ENCODE results near the gene KLHDC7B. TPM values are rescaled to one million over a fixed set of nuclear protein-coding genes. Genes with fewer than 3 reads are reported as not detected.

KLHDC7B gene
- total and polyA plus RNA-seq, 10 of the 15 experiments (the other 5 are each of a cell fraction or from before 2014, with no cell fraction given) = 0.05 to 2.2 (median 0.93) TPM; not detected in 2

GRCh38 chr22:50526108-50526833 is 19.4 kb upstream of the KLHDC7B start (continued):
- TF ChIP-seq, protein P1, sequence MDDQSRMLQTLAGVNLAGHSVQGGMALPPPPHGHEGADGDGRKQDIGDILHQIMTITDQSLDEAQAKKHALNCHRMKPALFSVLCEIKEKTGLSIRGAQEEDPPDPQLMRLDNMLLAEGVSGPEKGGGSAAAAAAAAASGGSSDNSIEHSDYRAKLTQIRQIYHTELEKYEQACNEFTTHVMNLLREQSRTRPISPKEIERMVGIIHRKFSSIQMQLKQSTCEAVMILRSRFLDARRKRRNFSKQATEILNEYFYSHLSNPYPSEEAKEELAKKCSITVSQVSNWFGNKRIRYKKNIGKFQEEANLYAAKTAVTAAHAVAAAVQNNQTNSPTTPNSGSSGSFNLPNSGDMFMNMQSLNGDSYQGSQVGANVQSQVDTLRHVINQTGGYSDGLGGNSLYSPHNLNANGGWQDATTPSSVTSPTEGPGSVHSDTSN (IDR thresholded peaks at IDR 0.05; ENCODE audit: insufficient replicate concordance, low read depth, low read length) = no peak
- TF ChIP-seq TCF3 (IDR thresholded peaks at IDR 0.05; ENCODE audit: borderline replicate concordance, insufficient read depth, low read depth, low read length) (no peak), FOS (IDR thresholded peaks at IDR 0.05; ENCODE audit: borderline replicate concordance, extremely low read depth, insufficient read length) (no peak), SRF (IDR thresholded peaks at IDR 0.05; ENCODE audit: low read depth in 2 of 2, low read length in 2 of 2) (no peak), NFXL1 (IDR thresholded peaks at IDR 0.05; ENCODE audit: borderline replicate concordance) (no peak), RBBP5 (conservative IDR thresholded peaks at IDR 0.05) (no peak), RAD51 (IDR thresholded peaks at IDR 0.05) (no peak), TAF1 (IDR thresholded peaks at IDR 0.05; ENCODE audit: borderline replicate concordance, low read depth, low read length) (no peak), RFX5 (IDR thresholded peaks at IDR 0.05; ENCODE audit: low read depth, low read length) (no peak), E2F4 (IDR thresholded peaks at IDR 0.05; ENCODE audit: low read depth, low read length) (no peak), GATAD2B (conservative IDR thresholded peaks at IDR 0.05; ENCODE audit: low read depth) (peak; percentile 98), STAT3 (IDR thresholded peaks at IDR 0.05; ENCODE audit: low read depth, low read length) (no peak), TCF7 (IDR thresholded peaks at IDR 0.05; ENCODE audit: borderline replicate concordance) (no peak), BMI1 (IDR thresholded peaks at IDR 0.05; ENCODE audit: borderline replicate concordance) (no peak), IKZF1 (conservative IDR thresholded peaks at IDR 0.05) (peak; percentile 72)
- TF ChIP-seq, protein P2, sequence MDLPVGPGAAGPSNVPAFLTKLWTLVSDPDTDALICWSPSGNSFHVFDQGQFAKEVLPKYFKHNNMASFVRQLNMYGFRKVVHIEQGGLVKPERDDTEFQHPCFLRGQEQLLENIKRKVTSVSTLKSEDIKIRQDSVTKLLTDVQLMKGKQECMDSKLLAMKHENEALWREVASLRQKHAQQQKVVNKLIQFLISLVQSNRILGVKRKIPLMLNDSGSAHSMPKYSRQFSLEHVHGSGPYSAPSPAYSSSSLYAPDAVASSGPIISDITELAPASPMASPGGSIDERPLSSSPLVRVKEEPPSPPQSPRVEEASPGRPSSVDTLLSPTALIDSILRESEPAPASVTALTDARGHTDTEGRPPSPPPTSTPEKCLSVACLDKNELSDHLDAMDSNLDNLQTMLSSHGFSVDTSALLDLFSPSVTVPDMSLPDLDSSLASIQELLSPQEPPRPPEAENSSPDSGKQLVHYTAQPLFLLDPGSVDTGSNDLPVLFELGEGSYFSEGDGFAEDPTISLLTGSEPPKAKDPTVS (IDR thresholded peaks at IDR 0.05; ENCODE audit: low read depth, low read length) = no peak
- TF ChIP-seq, protein P3, sequence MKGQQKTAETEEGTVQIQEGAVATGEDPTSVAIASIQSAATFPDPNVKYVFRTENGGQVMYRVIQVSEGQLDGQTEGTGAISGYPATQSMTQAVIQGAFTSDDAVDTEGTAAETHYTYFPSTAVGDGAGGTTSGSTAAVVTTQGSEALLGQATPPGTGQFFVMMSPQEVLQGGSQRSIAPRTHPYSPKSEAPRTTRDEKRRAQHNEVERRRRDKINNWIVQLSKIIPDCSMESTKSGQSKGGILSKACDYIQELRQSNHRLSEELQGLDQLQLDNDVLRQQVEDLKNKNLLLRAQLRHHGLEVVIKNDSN (IDR thresholded peaks at IDR 0.05; ENCODE audit: borderline replicate concordance, extremely low read length, insufficient read depth, low read depth, low read length) = no peak
- TF ChIP-seq, protein P4, sequence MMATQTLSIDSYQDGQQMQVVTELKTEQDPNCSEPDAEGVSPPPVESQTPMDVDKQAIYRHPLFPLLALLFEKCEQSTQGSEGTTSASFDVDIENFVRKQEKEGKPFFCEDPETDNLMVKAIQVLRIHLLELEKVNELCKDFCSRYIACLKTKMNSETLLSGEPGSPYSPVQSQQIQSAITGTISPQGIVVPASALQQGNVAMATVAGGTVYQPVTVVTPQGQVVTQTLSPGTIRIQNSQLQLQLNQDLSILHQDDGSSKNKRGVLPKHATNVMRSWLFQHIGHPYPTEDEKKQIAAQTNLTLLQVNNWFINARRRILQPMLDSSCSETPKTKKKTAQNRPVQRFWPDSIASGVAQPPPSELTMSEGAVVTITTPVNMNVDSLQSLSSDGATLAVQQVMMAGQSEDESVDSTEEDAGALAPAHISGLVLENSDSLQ (IDR thresholded peaks at IDR 0.05) = no peak
- TF ChIP-seq, protein P5, sequence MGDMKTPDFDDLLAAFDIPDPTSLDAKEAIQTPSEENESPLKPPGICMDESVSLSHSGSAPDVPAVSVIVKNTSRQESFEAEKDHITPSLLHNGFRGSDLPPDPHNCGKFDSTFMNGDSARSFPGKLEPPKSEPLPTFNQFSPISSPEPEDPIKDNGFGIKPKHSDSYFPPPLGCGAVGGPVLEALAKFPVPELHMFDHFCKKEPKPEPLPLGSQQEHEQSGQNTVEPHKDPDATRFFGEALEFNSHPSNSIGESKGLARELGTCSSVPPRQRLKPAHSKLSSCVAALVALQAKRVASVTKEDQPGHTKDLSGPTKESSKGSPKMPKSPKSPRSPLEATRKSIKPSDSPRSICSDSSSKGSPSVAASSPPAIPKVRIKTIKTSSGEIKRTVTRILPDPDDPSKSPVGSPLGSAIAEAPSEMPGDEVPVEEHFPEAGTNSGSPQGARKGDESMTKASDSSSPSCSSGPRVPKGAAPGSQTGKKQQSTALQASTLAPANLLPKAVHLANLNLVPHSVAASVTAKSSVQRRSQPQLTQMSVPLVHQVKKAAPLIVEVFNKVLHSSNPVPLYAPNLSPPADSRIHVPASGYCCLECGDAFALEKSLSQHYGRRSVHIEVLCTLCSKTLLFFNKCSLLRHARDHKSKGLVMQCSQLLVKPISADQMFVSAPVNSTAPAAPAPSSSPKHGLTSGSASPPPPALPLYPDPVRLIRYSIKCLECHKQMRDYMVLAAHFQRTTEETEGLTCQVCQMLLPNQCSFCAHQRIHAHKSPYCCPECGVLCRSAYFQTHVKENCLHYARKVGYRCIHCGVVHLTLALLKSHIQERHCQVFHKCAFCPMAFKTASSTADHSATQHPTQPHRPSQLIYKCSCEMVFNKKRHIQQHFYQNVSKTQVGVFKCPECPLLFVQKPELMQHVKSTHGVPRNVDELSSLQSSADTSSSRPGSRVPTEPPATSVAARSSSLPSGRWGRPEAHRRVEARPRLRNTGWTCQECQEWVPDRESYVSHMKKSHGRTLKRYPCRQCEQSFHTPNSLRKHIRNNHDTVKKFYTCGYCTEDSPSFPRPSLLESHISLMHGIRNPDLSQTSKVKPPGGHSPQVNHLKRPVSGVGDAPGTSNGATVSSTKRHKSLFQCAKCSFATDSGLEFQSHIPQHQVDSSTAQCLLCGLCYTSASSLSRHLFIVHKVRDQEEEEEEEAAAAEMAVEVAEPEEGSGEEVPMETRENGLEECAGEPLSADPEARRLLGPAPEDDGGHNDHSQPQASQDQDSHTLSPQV (IDR thresholded peaks at IDR 0.05) = peak; percentile 87

Measured in GM12878 (cell line).